RWPE2 (cell line): ENCODE data around the gene CCDC85B.

ENCODE experiments used
- ATAC-seq: fragments of 200-7000 bp; cut with Tn5 transposase; 3 replicates; pipeline ENCODE4 v1.9.1; 2021; ENCODE audit warnings: low read depth
- DNase-seq: peaks from one replicate; pipeline ENCODE4 v3.0.0-alpha.2; 2020; ENCODE audit warnings: low spot score
- H3K27ac ChIP-seq: fragments of 450-650 bp; 2 replicates; pipeline ENCODE4 v1.5.1; 2017; ENCODE audit warnings: mild to moderate bottlenecking; ENCODE audit not compliant: poor library complexity, severe bottlenecking
- H3K27me3 ChIP-seq: fragments of 250-450 bp; sonication (Bioruptor Pico); 2 replicates; pipeline ENCODE4 v1.5.1; 2021; ENCODE audit warnings: mild to moderate bottlenecking, moderate library complexity; ENCODE audit not compliant: insufficient read depth, poor library complexity, severe bottlenecking
- H3K36me3 ChIP-seq: fragments of 250-450 bp; sonication (Bioruptor Pico); 2 replicates; pipeline ENCODE4 v1.5.1; 2020; ENCODE audit warnings: low read depth, mild to moderate bottlenecking, moderate library complexity
- H3K4me1 ChIP-seq: fragments of 250-450 bp; sonication (Bioruptor Pico); 2 replicates; pipeline ENCODE4 v1.5.1; 2021; ENCODE audit warnings: mild to moderate bottlenecking, moderate library complexity; ENCODE audit not compliant: insufficient read depth, poor library complexity, severe bottlenecking
- H3K4me3 ChIP-seq: fragments of 250-450 bp; sonication (Bioruptor Pico); 2 replicates; pipeline ENCODE4 v1.5.1; 2021; ENCODE audit warnings: mild to moderate bottlenecking, moderate library complexity; ENCODE audit not compliant: severe bottlenecking
- H3K9me3 ChIP-seq: fragments of 250-450 bp; sonication (Bioruptor Pico); 2 replicates; pipeline ENCODE4 v1.5.1; 2021; ENCODE audit warnings: mild to moderate bottlenecking, moderate library complexity; ENCODE audit not compliant: severe bottlenecking
- TF ChIP-seq, protein P1 (sequence below): fragments of 450-650 bp; IDR thresholded peaks from one replicate; pipeline ENCODE4 v1.5.1; 2017; ENCODE audit warnings: mild to moderate bottlenecking, moderate library complexity; ENCODE audit not compliant: poor library complexity, severe bottlenecking

The CCDC85B gene

DNA sequence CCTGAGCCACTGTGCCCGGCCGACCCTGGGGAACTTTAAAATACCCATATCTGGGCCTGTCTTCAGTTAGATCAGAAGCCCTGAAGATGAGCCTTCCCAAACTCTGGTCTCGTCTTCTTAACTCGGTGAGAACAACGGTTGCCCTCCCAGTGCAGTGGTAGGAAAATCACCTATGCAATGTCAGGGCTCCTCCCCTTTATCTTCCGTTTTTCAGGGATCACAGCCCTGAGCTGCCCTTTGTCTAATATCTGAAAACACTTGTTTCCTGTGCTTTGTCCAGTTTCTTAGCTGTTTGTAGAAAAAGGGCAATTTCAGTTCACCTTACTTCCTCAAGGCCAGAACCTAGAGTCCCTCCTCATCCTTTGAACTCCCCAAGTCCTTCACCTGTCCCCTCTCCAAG lies 38.2 kb downstream of the CCDC85B start:
- Histone ChIP-seq H3K27ac (no peak overlapping the region), H3K4me3 (no peak overlapping the region), H3K4me1 (no peaks in the 10 kb centered on the region), H3K27me3 (no peaks in the 10 kb centered on the region), H3K9me3 (no peaks in the 10 kb centered on the region), H3K36me3 (0 out of 2 replicates have a peak, but pooled peaks cover under 1% of the 10 kb centered on the region)
- TF ChIP-seq, protein P1, sequence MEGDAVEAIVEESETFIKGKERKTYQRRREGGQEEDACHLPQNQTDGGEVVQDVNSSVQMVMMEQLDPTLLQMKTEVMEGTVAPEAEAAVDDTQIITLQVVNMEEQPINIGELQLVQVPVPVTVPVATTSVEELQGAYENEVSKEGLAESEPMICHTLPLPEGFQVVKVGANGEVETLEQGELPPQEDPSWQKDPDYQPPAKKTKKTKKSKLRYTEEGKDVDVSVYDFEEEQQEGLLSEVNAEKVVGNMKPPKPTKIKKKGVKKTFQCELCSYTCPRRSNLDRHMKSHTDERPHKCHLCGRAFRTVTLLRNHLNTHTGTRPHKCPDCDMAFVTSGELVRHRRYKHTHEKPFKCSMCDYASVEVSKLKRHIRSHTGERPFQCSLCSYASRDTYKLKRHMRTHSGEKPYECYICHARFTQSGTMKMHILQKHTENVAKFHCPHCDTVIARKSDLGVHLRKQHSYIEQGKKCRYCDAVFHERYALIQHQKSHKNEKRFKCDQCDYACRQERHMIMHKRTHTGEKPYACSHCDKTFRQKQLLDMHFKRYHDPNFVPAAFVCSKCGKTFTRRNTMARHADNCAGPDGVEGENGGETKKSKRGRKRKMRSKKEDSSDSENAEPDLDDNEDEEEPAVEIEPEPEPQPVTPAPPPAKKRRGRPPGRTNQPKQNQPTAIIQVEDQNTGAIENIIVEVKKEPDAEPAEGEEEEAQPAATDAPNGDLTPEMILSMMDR = no peak
- no peak for ATAC-seq
- no peak for DNase-seq

DNA sequence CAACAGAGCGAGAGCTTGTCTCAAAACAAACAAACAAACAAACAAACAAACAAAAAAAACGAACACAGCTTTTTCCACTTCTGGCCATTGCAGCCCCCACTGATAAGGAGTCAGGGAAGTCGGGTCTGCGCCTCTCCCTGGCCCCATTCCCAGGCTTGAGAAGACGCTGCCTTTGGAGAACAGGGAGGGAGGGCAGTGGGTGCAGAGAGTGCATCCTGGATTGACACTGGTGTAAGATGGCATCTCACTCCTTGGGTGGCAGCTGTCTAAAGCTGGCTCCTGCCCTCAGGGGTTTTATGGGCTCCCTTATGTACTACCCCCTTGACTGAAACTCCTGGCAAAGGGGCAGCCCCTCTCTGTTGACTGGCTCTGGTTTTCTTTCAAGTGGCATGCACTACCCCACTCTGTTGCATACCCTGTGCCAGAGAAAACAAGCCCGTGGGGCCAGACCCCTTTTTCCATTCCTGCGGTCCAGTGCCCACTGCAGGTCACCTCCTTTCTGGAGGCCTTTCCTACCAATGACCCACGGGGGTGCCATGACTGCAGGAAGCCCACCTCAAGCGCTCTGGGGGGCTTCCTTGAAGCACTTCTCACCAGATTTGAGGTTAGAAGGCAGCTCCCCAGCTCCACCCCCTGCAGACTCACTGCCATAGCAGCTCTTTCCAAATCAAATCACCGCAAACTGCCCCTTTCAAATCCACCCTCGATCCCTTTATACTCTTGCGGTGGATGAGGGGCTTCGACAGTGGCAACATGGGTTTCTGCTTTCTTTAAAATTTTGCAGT lies 41.5 kb downstream of the CCDC85B start:
- no peaks in the 10 kb centered on the region for H3K27me3 ChIP-seq
- ATAC-seq (peak; percentile 26; the same call in 1 of the 3 replicates), DNase-seq (no peak)
- H3K27ac ChIP-seq = no peak overlapping the region
- H3K36me3 ChIP-seq = no peaks in the 10 kb centered on the region
- no peaks in the 10 kb centered on the region for H3K9me3 ChIP-seq
- TF ChIP-seq, protein P1 = no peak
- no peak overlapping the region for H3K4me3 ChIP-seq
- H3K4me1 ChIP-seq = no peaks in the 10 kb centered on the region

DNA sequence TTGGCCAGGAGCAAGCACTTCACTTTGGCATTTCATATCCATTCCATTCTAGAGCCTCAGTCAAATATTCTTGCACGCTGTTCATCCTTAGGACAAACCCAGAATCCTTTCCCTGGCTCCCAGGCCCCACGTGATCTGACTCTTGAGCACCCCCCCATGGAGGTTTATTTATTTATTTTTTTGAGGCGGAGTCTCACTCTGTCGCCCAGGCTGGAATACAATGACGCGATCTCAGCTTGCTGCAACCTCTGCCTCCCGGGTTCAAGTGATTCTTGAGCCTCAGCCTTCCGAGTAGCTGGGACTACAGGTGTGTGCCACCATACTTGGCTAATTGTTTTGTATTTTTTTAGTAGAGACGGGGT lies 42.1 kb downstream of the CCDC85B start:
- H3K27me3 ChIP-seq = no peaks in the 10 kb centered on the region
- DNase-seq = no peak
- no peak overlapping the region for H3K27ac ChIP-seq
- H3K9me3 ChIP-seq = no peaks in the 10 kb centered on the region
- H3K36me3 ChIP-seq = no peaks in the 10 kb centered on the region
- ATAC-seq = no peak
- H3K4me3 ChIP-seq = no peak overlapping the region
- H3K4me1 ChIP-seq = no peaks in the 10 kb centered on the region
- TF ChIP-seq, protein P1 = peak; percentile 26

DNA sequence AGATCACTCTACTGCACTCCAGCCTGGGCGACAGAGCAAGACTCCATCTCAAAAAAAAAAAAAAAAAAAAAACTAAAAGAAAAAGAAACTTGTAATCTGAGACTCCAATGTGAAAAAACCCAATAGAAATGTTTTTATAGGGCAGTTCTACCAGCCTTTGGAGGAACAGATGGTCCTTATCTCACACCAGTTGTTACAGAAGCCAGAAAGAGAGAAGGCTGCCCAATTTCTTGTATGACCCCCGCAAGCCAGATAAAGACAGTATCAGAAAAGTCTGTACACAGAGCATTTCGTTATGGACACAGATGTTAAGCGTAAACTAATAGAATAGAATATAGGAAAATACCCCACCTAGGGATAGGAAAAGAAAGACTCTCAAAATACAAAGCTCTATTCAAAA lies 43.5 kb downstream of the CCDC85B start:
- Histone ChIP-seq H3K4me3 (no peak overlapping the region), H3K4me1 (no peaks in the 10 kb centered on the region), H3K27ac (no peak overlapping the region), H3K36me3 (no peaks in the 10 kb centered on the region), H3K9me3 (no peaks in the 10 kb centered on the region), H3K27me3 (no peaks in the 10 kb centered on the region)
- ATAC-seq (no peak), DNase-seq (no peak)
- TF ChIP-seq, protein P1 = no peak

- ATAC-seq (no peak), DNase-seq (no peak)
- Histone ChIP-seq H3K27me3 (no peaks in the 10 kb centered on the region), H3K27ac (no peak overlapping the region), H3K4me1 (peaks cover 6% of the 10 kb centered on the region), H3K36me3 (no peaks in the 10 kb centered on the region), H3K4me3 (no peak overlapping the region), H3K9me3 (no peaks in the 10 kb centered on the region)
- TF ChIP-seq, protein P1 = no peak
These were observed 47.3 kb downstream of the CCDC85B start for GRCh38 chr11:65937766-65938165.
